HepG2 (cell line): ENCODE data around the gene OLFM2. TPM values are rescaled to one million over a fixed set of nuclear protein-coding genes. Genes with fewer than 3 reads are reported as not detected.

Source experiments
- ATAC-seq: fragments of 200-7000 bp; cut with Tn5 transposase; 3 replicates; pipeline ENCODE4 v1.9.1; 2020; ENCODE audit warnings: mild to moderate bottlenecking, moderate library complexity
- BruUV-seq: library from RNA; stranded (reverse); fragments of 400-500 nt; replicated peaks from 2 replicates; lab custom pipeline; 2021; lab: Mats Ljungman, UMichigan
- CTCF ChIA-PET: fragments of 300-600 bp; formaldehyde crosslinking; extraction: SDS; loops from one replicate; lab custom pipeline; 2021; ENCODE audit warnings: low total read pairs, inconsistent platforms, low intra/inter-chr PET ratio; lab: Yijun Ruan, JAX
- POLR2A ChIA-PET: fragments of 350-600 bp; sonication (Branson Sonifier 250); formaldehyde crosslinking; loops from one replicate; lab custom pipeline; 2020; ENCODE audit warnings: antibody characterized with exemption, inconsistent platforms; lab: Yijun Ruan, JAX
- DNase-seq: peaks from one replicate; pipeline ENCODE4 v3.0.0-alpha.2; 2015; ENCODE audit warnings: low spot score
- FAIRE-seq: peaks from 3 replicates; lab custom pipeline; 2011; peaks lifted over from hg19 to GRCh38; lab: Jason Lieb, UNC
- H2AFZ ChIP-seq: one replicate; pipeline ENCODE4 v1.6.1; 2011; ENCODE audit warnings: low read length, inconsistent platforms
- H3K27ac ChIP-seq: fragments of 300-600 bp; 3 replicates; pipeline ENCODE4 v1.8.0; 2011; ENCODE audit warnings: mixed run types, mild to moderate bottlenecking, mixed read lengths, low read length, inconsistent platforms; ENCODE audit not compliant: insufficient read depth; ENCODE audit errors: extremely low read length
- H3K27me3 ChIP-seq, 2 experiments: fragments of 200-600 bp in 1 of 2; 2 replicates in 1 of 2; 3 replicates in 1 of 2; pipeline versions ENCODE4 v1.6.0 to v1.8.0; 2011; ENCODE audit warnings: low read length in 2 of 2, mild to moderate bottlenecking in 2 of 2, moderate library complexity in 2 of 2, inconsistent platforms in 1 of 2; ENCODE audit not compliant: insufficient read depth in 2 of 2, control insufficient read depth in 1 of 2
- H3K36me3 ChIP-seq, 2 experiments: fragments of 200-600 bp in 1 of 2; replicated peaks in 1 of 2; 2 replicates in 1 of 2; 3 replicates in 1 of 2; pipeline versions ENCODE4 v1.5.1 to v1.8.0; 2011; ENCODE audit warnings: low read length in 2 of 2, inconsistent platforms in 1 of 2; ENCODE audit not compliant: insufficient read depth in 2 of 2, control insufficient read depth in 1 of 2
- H3K4me1 ChIP-seq: 2 replicates; pipeline ENCODE4 v1.5.1; 2012; ENCODE audit warnings: low read length, inconsistent platforms; ENCODE audit not compliant: insufficient read depth
- H3K4me2 ChIP-seq: 2 replicates; pipeline ENCODE4 v1.6.0; 2011; ENCODE audit warnings: low read depth, low read length, inconsistent platforms
- H3K4me3 ChIP-seq, 3 experiments: fragments of 200-600 bp in 1 of 3; sonication (generic), shearing (Covaris generic) in 1 of 3; replicated peaks in 1 of 3; 2 replicates each; pipeline ENCODE4 v1.5.1; 2011 to 2016; ENCODE audit warnings: low read length in 3 of 3, inconsistent platforms in 2 of 3, low read depth in 2 of 3, mild to moderate bottlenecking in 2 of 3, control low read depth in 1 of 3, mixed read lengths in 1 of 3; ENCODE audit not compliant: insufficient read depth in 1 of 3
- H3K79me2 ChIP-seq: one replicate; pipeline ENCODE4 v1.6.1; 2011; ENCODE audit warnings: low read length, inconsistent platforms; ENCODE audit not compliant: insufficient read depth
- H3K9ac ChIP-seq: 2 replicates; pipeline ENCODE4 v1.6.0; 2011; ENCODE audit warnings: mild to moderate bottlenecking, low read depth, low read length, inconsistent platforms; ENCODE audit not compliant: insufficient read depth
- H3K9me3 ChIP-seq: 2 replicates; pipeline ENCODE4 v1.5.1; 2012; ENCODE audit warnings: mild to moderate bottlenecking, low read length
- H4K20me1 ChIP-seq: 2 replicates; pipeline ENCODE4 v1.6.0; 2011; ENCODE audit warnings: inconsistent platforms, mild to moderate bottlenecking, low read length, moderate library complexity; ENCODE audit not compliant: insufficient read depth
- ASH2L ChIP-seq: fragments of 300-600, 200-600 bp; sonication (generic); IDR thresholded peaks from 2 replicates; pipeline ENCODE4 v1.7.0; 2017; ENCODE audit warnings: low read depth, mild to moderate bottlenecking, moderate library complexity, mixed read lengths, low read length; ENCODE audit not compliant: insufficient read length
- CHD4 ChIP-seq: fragments of 200-600 bp; sonication (generic); IDR thresholded peaks from 2 replicates; pipeline ENCODE4 v1.7.0; 2017; ENCODE audit warnings: mild to moderate bottlenecking, low read length, borderline replicate concordance
- DR1 ChIP-seq: sonication (generic); formaldehyde crosslinking; IDR thresholded peaks from 2 replicates; pipeline ENCODE4 v1.8.0; 2021; ENCODE audit warnings: mild to moderate bottlenecking, missing genetic modification reagents, inconsistent platforms
- EHMT2 ChIP-seq: fragments of 200-600 bp; sonication (generic); IDR thresholded peaks from 2 replicates; pipeline ENCODE4 v1.7.0; 2017; ENCODE audit warnings: antibody characterized with exemption, low read depth, low read length, borderline replicate concordance
- ELF1 ChIP-seq: sonication (generic); formaldehyde crosslinking; IDR thresholded peaks from 2 replicates; pipeline ENCODE4 v1.4.0; 2020; ENCODE audit warnings: missing genetic modification reagents
- GTF2F1 ChIP-seq: fragments of 150-350 bp; IDR thresholded peaks from 2 replicates; pipeline ENCODE4 v1.6.1; 2014; ENCODE audit warnings: low read length
- HHEX ChIP-seq: IDR thresholded peaks from 2 replicates; pipeline ENCODE4 v1.6.1; 2016; ENCODE audit warnings: control low read depth
- HNF4G ChIP-seq, 2 experiments: sonication (generic) in 1 of 2; formaldehyde crosslinking in 1 of 2; IDR thresholded peaks; 2 replicates each; pipeline versions ENCODE4 v1.4.0 to v1.6.1; 2011 to 2020; ENCODE audit warnings: borderline replicate concordance in 2 of 2, low read depth in 2 of 2, mild to moderate bottlenecking in 2 of 2, low read length in 1 of 2, missing genetic modification reagents in 1 of 2, moderate library complexity in 1 of 2
- POLR2A ChIP-seq, 2 experiments: IDR thresholded peaks; 2 replicates each; pipeline ENCODE4 v1.6.1; 2011; ENCODE audit warnings: low read depth in 2 of 2, low read length in 2 of 2, mild to moderate bottlenecking in 1 of 2, moderate library complexity in 1 of 2; ENCODE audit not compliant: insufficient read depth in 1 of 2
- SALL1 ChIP-seq: sonication (generic); formaldehyde crosslinking; IDR thresholded peaks from 2 replicates; pipeline ENCODE4 v1.8.0; 2022; ENCODE audit warnings: mild to moderate bottlenecking, missing genetic modification reagents
- TAF15 ChIP-seq: fragments of 200-400 bp; formaldehyde crosslinking; IDR thresholded peaks from one replicate; pipeline ENCODE4 v1.6.1; 2018; ENCODE audit warnings: mild to moderate bottlenecking, low read depth, low read length; ENCODE audit not compliant: poor library complexity, severe bottlenecking
- YEATS4 ChIP-seq: sonication (generic); formaldehyde crosslinking; IDR thresholded peaks from 2 replicates; pipeline ENCODE4 v1.4.0; 2020; ENCODE audit warnings: missing genetic modification reagents, borderline replicate concordance
- ZFP36 ChIP-seq: fragments of 150-350 bp; IDR thresholded peaks from 2 replicates; pipeline ENCODE4 v1.6.1; 2018; ENCODE audit warnings: borderline replicate concordance, low read length, low read depth; ENCODE audit not compliant: partially characterized antibody
- ZFX ChIP-seq: sonication (generic); formaldehyde crosslinking; IDR thresholded peaks from 2 replicates; pipeline ENCODE4 v1.4.0; 2020; ENCODE audit warnings: mild to moderate bottlenecking, low read depth, missing genetic modification reagents, moderate library complexity
- ZMAT3 ChIP-seq: sonication (generic); formaldehyde crosslinking; conservative IDR thresholded peaks from 2 replicates; pipeline ENCODE4 v1.7.0; 2021; ENCODE audit warnings: missing genetic modification reagents
- ZMYM3 ChIP-seq: sonication (generic); formaldehyde crosslinking; IDR thresholded peaks from 2 replicates; pipeline ENCODE4 v1.5.1; 2020; ENCODE audit warnings: mild to moderate bottlenecking, missing genetic modification reagents
- ZNF335 ChIP-seq: sonication (generic); formaldehyde crosslinking; IDR thresholded peaks from 2 replicates; pipeline ENCODE4 v1.4.0; 2020; ENCODE audit warnings: missing genetic modification reagents
- ZNF619 ChIP-seq: sonication (generic); formaldehyde crosslinking; IDR thresholded peaks from 2 replicates; pipeline ENCODE4 v1.4.0; 2020; ENCODE audit warnings: mild to moderate bottlenecking, missing genetic modification reagents
- ZNF709 ChIP-seq: sonication (generic); formaldehyde crosslinking; IDR thresholded peaks from 2 replicates; pipeline ENCODE4 v1.5.0; 2020; ENCODE audit warnings: mild to moderate bottlenecking, missing genetic modification reagents
- WGBS: methylation state at CpG from one replicate; pipeline ENCODE4 v1.1.6; 2017; ENCODE audit warnings: low lambda C conversion rate; 5-methylcytosine and 5-hydroxymethylcytosine counted together
- in situ Hi-C: cut with HindIII; loops from 2 replicates; pipeline ENCODE4 v1.10.0; 2017; ENCODE audit warnings: low pct_unique_long_range_greater_than_20kb; ENCODE audit not compliant: extremely low pct_ligation_motif_present
- intact Hi-C: fragments of 100-400 bp; cut with micrococcal nuclease; formaldehyde crosslinking; loops from one replicate; pipeline ENCODE4 v1.10.0; 2022; ENCODE audit not compliant: unreplicated experiment
- polyA plus RNA-seq, 8 experiments: library from polyadenylated mRNA; depleted of rRNA in 3 of 8; stranded (reverse) in 7 of 8; unstranded in 1 of 8; fragments of >200 nt; fragmentation: Illumina TruSeq in 4 of 8; extraction: Trizol in 4 of 8; gene quantifications; 2 replicates each; pipeline versions ENCODE4 v1.2.1 to v1.2.3, GENCODE V29; 2011 to 2016; ENCODE audit warnings: low read depth in 4 of 8, missing spikeins in 1 of 8, mixed read lengths in 1 of 8; ENCODE audit not compliant: insufficient read depth in 1 of 8
- total RNA-seq, 5 experiments: library from RNA; depleted of rRNA; stranded (reverse); fragments of >200 nt; fragmentation: Illumina TruSeq; extraction: Trizol; gene quantifications; 2 replicates each; pipeline ENCODE4 v1.2.3, GENCODE V29; 2016; ENCODE audit warnings: low read depth in 1 of 5
- TF ChIP-seq, protein P1 (sequence below): sonication (generic); formaldehyde crosslinking; IDR thresholded peaks from 2 replicates; pipeline ENCODE4 v1.5.1; 2020; ENCODE audit warnings: missing genetic modification reagents, mild to moderate bottlenecking, borderline replicate concordance
- TF ChIP-seq, protein P2 (sequence below): sonication (generic); formaldehyde crosslinking; IDR thresholded peaks from 2 replicates; pipeline ENCODE4 v1.8.0; 2023; ENCODE audit warnings: mild to moderate bottlenecking, missing genetic modification reagents
- TF ChIP-seq, protein P3 (sequence below): sonication (generic); formaldehyde crosslinking; conservative IDR thresholded peaks from 2 replicates; pipeline ENCODE4 v1.8.0; 2022; ENCODE audit warnings: low read depth, missing genetic modification reagents

OLFM2 gene
- total and polyA plus RNA-seq, 2 of the 13 experiments (the other 11 are each of a cell fraction or from before 2014, with no cell fraction given): 0.20 to 0.51 TPM

DNA sequence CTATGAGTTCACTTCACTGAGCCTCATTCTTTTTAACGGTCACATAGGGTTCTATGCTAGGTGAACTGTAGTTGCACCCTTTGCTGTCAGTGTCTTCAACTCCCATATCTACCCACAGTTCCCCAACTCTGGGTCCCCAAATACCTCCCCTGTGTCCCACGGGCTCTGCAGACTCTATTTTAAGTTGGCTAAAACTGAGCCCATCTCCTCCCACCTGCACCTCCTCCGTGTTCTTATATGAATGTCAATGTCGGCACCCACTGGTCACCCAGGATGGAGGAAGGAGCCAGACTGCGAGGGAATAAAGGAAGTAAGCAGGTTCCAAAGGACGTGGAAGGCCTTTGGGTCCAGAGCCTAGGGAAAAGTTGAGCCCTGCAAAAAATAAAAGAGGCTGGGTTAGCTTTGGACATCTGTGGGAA lies 102.0 kb downstream of the OLFM2 start (continued):
- TF ChIP-seq SALL1 (CRISPR knock-in tag) (no peak), GTF2F1 (no peak), ZNF709 (CRISPR knock-in tag) (0 out of 2 replicates have a peak, but pooled peaks have one; percentile 35), ZMAT3 (CRISPR knock-in tag) (0 out of 2 replicates have a peak, but pooled peaks have one; percentile 14), YEATS4 (0 out of 2 replicates have a peak, but pooled peaks have one; percentile 24), HHEX (CRISPR knock-in tag) (no peak), POLR2A (IDR thresholded peaks at IDR 0.05; ENCODE audit: insufficient read depth in 1 of 2, low read depth in 2 of 2, low read length in 2 of 2) (no peak)
- TF ChIP-seq, protein P1, sequence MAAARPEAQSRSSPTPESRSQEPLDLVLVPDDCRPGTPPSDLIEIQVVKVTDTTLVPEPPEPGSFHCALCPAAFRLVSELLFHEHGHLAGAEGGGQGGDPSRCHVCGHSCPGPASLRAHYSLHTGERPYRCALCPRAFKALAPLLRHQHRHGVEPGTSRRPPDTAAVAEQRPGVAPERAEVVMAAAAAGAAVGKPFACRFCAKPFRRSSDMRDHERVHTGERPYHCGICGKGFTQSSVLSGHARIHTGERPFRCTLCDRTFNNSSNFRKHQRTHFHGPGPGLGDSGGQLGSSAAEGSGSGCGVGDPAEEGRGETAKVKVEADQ (CRISPR knock-in tag): no peak
- TF ChIP-seq, protein P2, sequence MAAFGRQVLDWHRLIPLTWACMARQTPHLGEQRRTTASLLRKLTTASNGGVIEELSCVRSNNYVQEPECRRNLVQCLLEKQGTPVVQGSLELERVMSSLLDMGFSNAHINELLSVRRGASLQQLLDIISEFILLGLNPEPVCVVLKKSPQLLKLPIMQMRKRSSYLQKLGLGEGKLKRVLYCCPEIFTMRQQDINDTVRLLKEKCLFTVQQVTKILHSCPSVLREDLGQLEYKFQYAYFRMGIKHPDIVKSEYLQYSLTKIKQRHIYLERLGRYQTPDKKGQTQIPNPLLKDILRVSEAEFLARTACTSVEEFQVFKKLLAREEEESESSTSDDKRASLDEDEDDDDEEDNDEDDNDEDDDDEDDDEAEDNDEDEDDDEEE: 0 out of 2 replicates have a peak, but pooled peaks have one; percentile 73

DNA sequence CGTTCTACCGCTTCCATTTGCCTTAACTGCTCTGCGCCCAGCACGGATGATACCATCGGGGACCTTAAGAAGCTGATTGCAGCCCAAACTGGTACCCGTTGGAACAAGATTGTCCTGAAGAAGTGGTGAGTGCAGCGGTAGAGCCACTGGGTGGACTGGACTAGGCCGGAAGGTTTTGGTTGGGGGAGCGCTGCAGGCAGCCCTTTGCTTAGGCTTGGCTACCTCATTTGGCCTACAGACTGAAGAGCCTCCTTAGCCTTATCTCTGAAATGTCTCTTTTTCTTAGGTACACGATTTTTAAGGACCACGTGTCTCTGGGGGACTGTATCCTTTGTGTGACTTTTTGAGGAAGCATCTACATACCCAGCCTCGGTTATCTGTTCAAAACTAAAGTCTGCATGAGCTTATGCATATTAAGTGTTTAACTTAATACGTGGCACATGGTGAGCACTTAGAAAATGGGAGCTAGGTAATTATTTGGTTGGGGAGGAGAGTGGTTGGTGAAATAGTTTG lies 107.7 kb downstream of the OLFM2 start:
- Histone ChIP-seq H3K27ac (peak overlapping the region; percentile 83), H3K4me2 (peak overlapping the region; percentile 98), H3K9ac (peak overlapping the region; percentile 91), H3K36me3 (peaks cover 1 to 8% of the 10 kb centered on the region in 2 experiments; a peak in 4 of 5 replicates), H4K20me1 (peaks cover 7% of the 10 kb centered on the region), H3K79me2 (peaks cover 39% of the 10 kb centered on the region), H3K4me1 (peaks cover 22% of the 10 kb centered on the region), H2AFZ (no peak overlapping the region), H3K27me3 (no peaks in the 10 kb centered on the region; a peak in 1 of 5 replicates), H3K9me3 (no peaks in the 10 kb centered on the region), H3K4me3 (peak overlapping the region; percentile 80 to 98 (median 96))
- DNase-seq: no peak
- ChIA-PET CTCF (no interaction called here), POLR2A (no interaction called here)
- BruUV-seq: no TSS peak
- peak; percentile 20 for ATAC-seq
- in situ Hi-C loops (no loop called here), intact Hi-C loops (no loop called here)
- whole genome bisulfite sequencing: 8% methylated on average over 8 of the region's 13 CpGs
- no peak for FAIRE-seq
- TF ChIP-seq EHMT2 (no peak), ZNF335 (CRISPR knock-in tag) (no peak), ASH2L (no peak), TAF15 (no peak), DR1 (CRISPR knock-in tag) (no peak), HNF4G (IDR thresholded peaks at IDR 0.05; ENCODE audit: borderline replicate concordance, low read depth, low read length) (no peak), HNF4G (CRISPR knock-in tag; IDR thresholded peaks at IDR 0.05; ENCODE audit: borderline replicate concordance, low read depth) (no peak), ZNF619 (CRISPR knock-in tag) (no peak), ELF1 (CRISPR knock-in tag) (no peak), ZFX (no peak), ZMYM3 (CRISPR knock-in tag) (no peak), CHD4 (no peak), ZFP36 (no peak)
- TF ChIP-seq, protein P3, sequence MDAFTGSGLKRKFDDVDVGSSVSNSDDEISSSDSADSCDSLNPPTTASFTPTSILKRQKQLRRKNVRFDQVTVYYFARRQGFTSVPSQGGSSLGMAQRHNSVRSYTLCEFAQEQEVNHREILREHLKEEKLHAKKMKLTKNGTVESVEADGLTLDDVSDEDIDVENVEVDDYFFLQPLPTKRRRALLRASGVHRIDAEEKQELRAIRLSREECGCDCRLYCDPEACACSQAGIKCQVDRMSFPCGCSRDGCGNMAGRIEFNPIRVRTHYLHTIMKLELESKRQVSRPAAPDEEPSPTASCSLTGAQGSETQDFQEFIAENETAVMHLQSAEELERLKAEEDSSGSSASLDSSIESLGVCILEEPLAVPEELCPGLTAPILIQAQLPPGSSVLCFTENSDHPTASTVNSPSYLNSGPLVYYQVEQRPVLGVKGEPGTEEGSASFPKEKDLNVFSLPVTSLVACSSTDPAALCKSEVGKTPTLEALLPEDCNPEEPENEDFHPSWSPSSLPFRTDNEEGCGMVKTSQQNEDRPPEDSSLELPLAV: no peak
